Panc1 (cell line): ENCODE measurements around the gene HID1. TPM values are rescaled to one million over a fixed set of nuclear protein-coding genes. Genes with fewer than 3 reads are reported as not detected.

Experiments
- ATAC-seq: fragments of 200-7000 bp; cut with Tn5 transposase; 2 replicates; pipeline ENCODE4 v1.9.1; 2020; ENCODE audit warnings: mild to moderate bottlenecking, moderate library complexity
- BruUV-seq: library from RNA; stranded (reverse); fragments of 400-500 nt; replicated peaks from 2 replicates; lab custom pipeline; 2021; lab: Mats Ljungman, UMichigan
- CTCF ChIA-PET: fragments of 300-600 bp; sonication (Branson Sonifier 250); formaldehyde crosslinking; loops from one replicate; lab custom pipeline; 2022; ENCODE audit warnings: antibody characterized with exemption; lab: Charles Lee
- POLR2A ChIA-PET: fragments of 300-600 bp; sonication (Branson Sonifier 250); formaldehyde crosslinking; loops from one replicate; lab custom pipeline; 2022; ENCODE audit warnings: antibody characterized with exemption; lab: Charles Lee
- DNase-seq: peaks from one replicate; pipeline ENCODE4 v3.0.0-alpha.2; 2010; ENCODE audit warnings: low read depth, low spot score
- H3K27ac ChIP-seq: 2 replicates; pipeline ENCODE4 v1.5.1; 2011; ENCODE audit warnings: mild to moderate bottlenecking, low read length, inconsistent platforms
- H3K27me3 ChIP-seq: fragments of 200-500 bp; sonication (Bioruptor generic); 2 replicates; pipeline ENCODE4 v1.6.0; 2014; ENCODE audit warnings: low read length, inconsistent platforms; ENCODE audit not compliant: control insufficient read depth, insufficient read depth
- H3K36me3 ChIP-seq: fragments of 200-500 bp; sonication (Bioruptor generic); 2 replicates; pipeline ENCODE4 v1.5.1; 2014; ENCODE audit warnings: inconsistent platforms, mild to moderate bottlenecking, low read length, moderate library complexity; ENCODE audit not compliant: control insufficient read depth, insufficient read depth
- H3K4me1 ChIP-seq: 2 replicates; pipeline ENCODE4 v1.5.1; 2011; ENCODE audit warnings: inconsistent platforms, mild to moderate bottlenecking, low read length, moderate library complexity; ENCODE audit not compliant: control insufficient read depth, insufficient read depth
- H3K4me3 ChIP-seq, 2 experiments: 2 replicates each; pipeline ENCODE4 v1.5.1; 2011 to 2012; ENCODE audit warnings: low read depth in 2 of 2, low read length in 2 of 2, mild to moderate bottlenecking in 2 of 2, inconsistent platforms in 1 of 2, moderate library complexity in 1 of 2
- H3K9me3 ChIP-seq: fragments of 200-500 bp; sonication (Bioruptor generic); 2 replicates; pipeline ENCODE4 v1.5.1; 2014; ENCODE audit warnings: low read depth, mild to moderate bottlenecking, inconsistent platforms, low read length, moderate library complexity; ENCODE audit not compliant: control insufficient read depth, insufficient read depth
- POLR2AphosphoS5 ChIP-seq: IDR thresholded peaks from 2 replicates; pipeline ENCODE4 v1.6.1; 2012; ENCODE audit warnings: mild to moderate bottlenecking, low read depth, low read length, moderate library complexity
- REST ChIP-seq, 2 experiments: IDR thresholded peaks; 2 replicates each; pipeline ENCODE4 v1.6.1; 2011 to 2012; ENCODE audit warnings: low read depth in 2 of 2, control low read depth in 1 of 2, low read length in 1 of 2, mild to moderate bottlenecking in 1 of 2, moderate library complexity in 1 of 2; ENCODE audit not compliant: insufficient read depth in 1 of 2
- SIN3A ChIP-seq: IDR thresholded peaks from 2 replicates; pipeline ENCODE4 v1.6.1; 2012; ENCODE audit warnings: low read depth, mild to moderate bottlenecking, low read length, moderate library complexity, borderline replicate concordance; ENCODE audit not compliant: insufficient read depth
- TCF7L2 ChIP-seq: IDR thresholded peaks from 2 replicates; pipeline ENCODE4 v1.6.1; 2011; ENCODE audit warnings: mild to moderate bottlenecking, low read depth, low read length, inconsistent platforms
- in situ Hi-C: cut with HindIII; loops from 2 replicates; pipeline ENCODE4 v1.10.0; 2016; ENCODE audit warnings: low sequenced_read_pairs, low pct_unique_long_range_greater_than_20kb
- intact Hi-C: fragments of 100-400 bp; cut with micrococcal nuclease; formaldehyde crosslinking; loops from one replicate; pipeline ENCODE4 v1.10.0; 2022; ENCODE audit not compliant: unreplicated experiment
- total RNA-seq: library from RNA; stranded (reverse); gene quantifications from one replicate; pipeline ENCODE4 v1.2.1, GENCODE V29; 2021; ENCODE audit not compliant: unreplicated experiment
- TF ChIP-seq, protein P1 (sequence below): fragments of 450-650 bp; IDR thresholded peaks from 2 replicates; pipeline ENCODE4 v1.5.1; 2017; ENCODE audit warnings: mild to moderate bottlenecking

Gene HID1
- total RNA-seq, 1 experiment from 2014 or later, result 10.9 TPM

DNA sequence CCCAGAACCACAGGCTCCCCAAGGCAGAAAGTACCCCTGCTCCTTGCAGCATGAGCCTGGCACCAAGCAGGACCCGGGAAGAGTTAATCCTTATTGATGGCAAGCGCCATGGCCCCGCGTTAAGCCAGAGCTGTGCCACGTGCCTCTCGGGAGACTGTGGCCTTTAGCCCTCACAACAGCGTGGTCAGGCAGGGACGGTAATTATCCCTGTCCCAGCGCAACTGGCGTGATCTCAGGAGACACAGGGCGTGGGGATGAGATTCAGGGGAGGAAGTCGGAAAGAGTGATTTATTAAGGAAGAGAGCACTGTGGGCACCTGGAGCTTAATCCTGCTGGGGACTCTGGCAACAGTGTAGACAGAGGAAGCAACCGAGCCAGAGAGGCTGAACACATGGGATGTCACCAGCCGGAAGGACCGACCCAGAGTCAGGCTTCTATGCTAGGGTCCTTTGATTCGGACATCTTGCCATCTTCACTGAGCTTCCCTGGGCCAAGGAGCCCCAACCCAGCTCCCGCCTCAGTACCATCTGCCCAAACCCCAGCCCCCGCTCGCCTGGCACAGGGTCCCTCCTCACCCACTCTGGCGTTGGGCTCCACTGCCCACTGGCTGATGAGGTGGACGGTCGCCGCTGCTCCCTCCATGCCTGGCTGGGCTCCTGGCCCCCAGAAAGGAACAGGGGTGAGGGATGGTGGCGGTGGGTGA, 20.0 kb downstream of the HID1 start:
- no TSS peak for BruUV-seq
- CTCF ChIA-PET, result no interaction called here
- H3K27me3 ChIP-seq, result no peaks in the 10 kb centered on the region

GRCh38 chr17:74951680-74952421, 20.7 kb downstream of the HID1 start:
- CTCF ChIA-PET, result no interaction called here
- ATAC-seq, result no peak
- no peaks in the 10 kb centered on the region for H3K36me3 ChIP-seq
- no peak overlapping the region for H3K4me3 ChIP-seq
- no peak overlapping the region for H3K27ac ChIP-seq
- no peaks in the 10 kb centered on the region for H3K9me3 ChIP-seq
- no peak for DNase-seq
- POLR2A ChIA-PET, result no interaction called here
- no TSS peak for BruUV-seq
- no peaks in the 10 kb centered on the region for H3K4me1 ChIP-seq
- intact Hi-C loops, result no loop called here
- TF ChIP-seq TCF7L2, result no peak
- TF ChIP-seq, protein P1, sequence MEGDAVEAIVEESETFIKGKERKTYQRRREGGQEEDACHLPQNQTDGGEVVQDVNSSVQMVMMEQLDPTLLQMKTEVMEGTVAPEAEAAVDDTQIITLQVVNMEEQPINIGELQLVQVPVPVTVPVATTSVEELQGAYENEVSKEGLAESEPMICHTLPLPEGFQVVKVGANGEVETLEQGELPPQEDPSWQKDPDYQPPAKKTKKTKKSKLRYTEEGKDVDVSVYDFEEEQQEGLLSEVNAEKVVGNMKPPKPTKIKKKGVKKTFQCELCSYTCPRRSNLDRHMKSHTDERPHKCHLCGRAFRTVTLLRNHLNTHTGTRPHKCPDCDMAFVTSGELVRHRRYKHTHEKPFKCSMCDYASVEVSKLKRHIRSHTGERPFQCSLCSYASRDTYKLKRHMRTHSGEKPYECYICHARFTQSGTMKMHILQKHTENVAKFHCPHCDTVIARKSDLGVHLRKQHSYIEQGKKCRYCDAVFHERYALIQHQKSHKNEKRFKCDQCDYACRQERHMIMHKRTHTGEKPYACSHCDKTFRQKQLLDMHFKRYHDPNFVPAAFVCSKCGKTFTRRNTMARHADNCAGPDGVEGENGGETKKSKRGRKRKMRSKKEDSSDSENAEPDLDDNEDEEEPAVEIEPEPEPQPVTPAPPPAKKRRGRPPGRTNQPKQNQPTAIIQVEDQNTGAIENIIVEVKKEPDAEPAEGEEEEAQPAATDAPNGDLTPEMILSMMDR, result no peak
- no peak for TF ChIP-seq REST (IDR thresholded peaks at IDR 0.05; ENCODE audit: insufficient read depth in 1 of 2, low read depth in 2 of 2, low read length in 1 of 2)
- TF ChIP-seq POLR2AphosphoS5, result no peak
- no peak for TF ChIP-seq SIN3A
- H3K27me3 ChIP-seq, result no peaks in the 10 kb centered on the region
- in situ Hi-C loops, result no loop called here

More for the DNA sequence above, 20.0 kb downstream of the HID1 start:
- no peaks in the 10 kb centered on the region for H3K4me1 ChIP-seq
- TF ChIP-seq SIN3A (no peak), REST (IDR thresholded peaks at IDR 0.05; ENCODE audit: insufficient read depth in 1 of 2, low read depth in 2 of 2, low read length in 1 of 2) (no peak), POLR2AphosphoS5 (no peak), TCF7L2 (no peak)
- TF ChIP-seq, protein P1, result no peak
- in situ Hi-C loops (no loop called here), intact Hi-C loops (no loop called here)
- DNase-seq, result no peak
- POLR2A ChIA-PET, result no interaction called here
- H3K4me3 ChIP-seq, result no peak overlapping the region
- H3K36me3 ChIP-seq, result no peaks in the 10 kb centered on the region
- H3K9me3 ChIP-seq, result no peaks in the 10 kb centered on the region
- ATAC-seq, result no peak
- no peak overlapping the region for H3K27ac ChIP-seq
